ENCODE measurements around the gene TRAK1.

Gene TRAK1

DNA sequence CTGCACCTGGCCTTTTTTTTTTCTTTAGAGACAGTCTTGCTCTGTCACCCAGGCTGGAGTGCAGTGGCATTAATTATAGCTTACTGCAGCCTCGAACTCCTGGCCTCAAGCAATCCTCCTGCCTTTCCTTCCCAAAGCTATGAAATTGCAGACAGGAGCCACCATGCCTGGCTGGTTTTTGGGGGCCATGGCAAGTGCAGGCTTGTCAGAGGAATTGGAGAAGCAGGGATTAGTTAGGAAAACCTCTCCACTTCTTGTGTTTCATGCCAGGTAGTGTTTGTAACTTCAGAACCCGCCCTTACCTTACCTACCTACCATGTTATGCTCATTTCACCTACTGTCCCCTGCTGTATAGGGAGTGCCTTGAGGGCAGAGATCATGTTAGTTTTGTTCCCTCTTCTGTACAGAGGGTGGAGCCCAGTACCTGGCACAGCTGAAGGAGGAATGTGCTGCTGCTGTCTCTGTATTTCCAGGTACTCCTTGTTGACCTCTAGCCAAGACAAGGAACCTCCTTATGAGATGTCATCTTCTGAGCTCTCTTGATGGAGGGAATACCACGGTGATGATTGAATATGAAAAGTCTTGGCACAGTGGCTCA is 43.8 kb downstream of the TRAK1 start:
- TF ChIP-seq, protein P1, sequence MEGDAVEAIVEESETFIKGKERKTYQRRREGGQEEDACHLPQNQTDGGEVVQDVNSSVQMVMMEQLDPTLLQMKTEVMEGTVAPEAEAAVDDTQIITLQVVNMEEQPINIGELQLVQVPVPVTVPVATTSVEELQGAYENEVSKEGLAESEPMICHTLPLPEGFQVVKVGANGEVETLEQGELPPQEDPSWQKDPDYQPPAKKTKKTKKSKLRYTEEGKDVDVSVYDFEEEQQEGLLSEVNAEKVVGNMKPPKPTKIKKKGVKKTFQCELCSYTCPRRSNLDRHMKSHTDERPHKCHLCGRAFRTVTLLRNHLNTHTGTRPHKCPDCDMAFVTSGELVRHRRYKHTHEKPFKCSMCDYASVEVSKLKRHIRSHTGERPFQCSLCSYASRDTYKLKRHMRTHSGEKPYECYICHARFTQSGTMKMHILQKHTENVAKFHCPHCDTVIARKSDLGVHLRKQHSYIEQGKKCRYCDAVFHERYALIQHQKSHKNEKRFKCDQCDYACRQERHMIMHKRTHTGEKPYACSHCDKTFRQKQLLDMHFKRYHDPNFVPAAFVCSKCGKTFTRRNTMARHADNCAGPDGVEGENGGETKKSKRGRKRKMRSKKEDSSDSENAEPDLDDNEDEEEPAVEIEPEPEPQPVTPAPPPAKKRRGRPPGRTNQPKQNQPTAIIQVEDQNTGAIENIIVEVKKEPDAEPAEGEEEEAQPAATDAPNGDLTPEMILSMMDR (IDR thresholded peaks at IDR 0.05; ENCODE audit: borderline replicate concordance, insufficient read depth, low read depth, low read length): no peak
- H3K4me3 ChIP-seq (ENCODE audit: low read depth, low read length): no peak overlapping the region

DNA sequence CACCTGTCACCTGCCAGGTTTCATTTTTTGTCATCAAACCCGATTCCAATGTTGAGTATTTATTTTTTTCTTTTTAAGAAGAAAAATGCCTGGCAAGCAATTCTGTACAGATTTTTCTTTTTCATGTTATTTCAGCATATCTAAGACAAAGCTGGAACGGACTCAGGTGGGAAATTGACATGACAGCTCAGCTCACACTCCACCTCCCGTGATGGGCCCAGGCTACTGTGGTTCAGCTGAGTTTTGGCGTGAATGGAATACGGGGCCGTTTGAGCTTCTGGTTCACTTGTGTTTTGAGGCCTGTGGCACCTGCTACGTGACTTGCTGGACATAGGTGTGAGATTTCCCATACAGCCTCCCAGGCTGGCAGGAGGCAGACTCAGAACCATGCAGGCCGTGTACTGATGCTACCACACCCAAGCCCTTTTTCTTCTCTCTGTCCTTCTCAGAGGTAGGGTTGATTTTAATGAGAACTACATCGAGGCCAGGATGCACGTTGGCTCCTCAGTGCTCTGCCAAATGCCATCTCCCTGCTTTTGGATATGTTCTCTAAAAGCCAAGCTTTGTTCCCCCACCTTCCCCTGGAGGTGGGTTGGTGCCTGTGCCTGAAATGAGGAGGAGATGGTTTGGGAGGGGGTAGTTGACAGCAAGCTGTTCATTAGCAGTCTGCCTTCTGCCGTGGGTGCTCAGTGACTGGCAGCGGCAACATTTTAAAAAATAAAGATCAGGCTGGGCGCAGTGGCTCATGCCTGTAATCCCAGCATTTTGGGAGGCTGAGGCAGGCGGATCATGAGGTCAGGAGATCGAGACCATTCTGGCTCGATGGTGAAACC is 48.7 kb downstream of the TRAK1 start:
- H3K4me3 ChIP-seq (ENCODE audit: low read depth, low read length): no peak overlapping the region
- TF ChIP-seq, protein P1 (IDR thresholded peaks at IDR 0.05; ENCODE audit: borderline replicate concordance, insufficient read depth, low read depth, low read length): no peak

DNA sequence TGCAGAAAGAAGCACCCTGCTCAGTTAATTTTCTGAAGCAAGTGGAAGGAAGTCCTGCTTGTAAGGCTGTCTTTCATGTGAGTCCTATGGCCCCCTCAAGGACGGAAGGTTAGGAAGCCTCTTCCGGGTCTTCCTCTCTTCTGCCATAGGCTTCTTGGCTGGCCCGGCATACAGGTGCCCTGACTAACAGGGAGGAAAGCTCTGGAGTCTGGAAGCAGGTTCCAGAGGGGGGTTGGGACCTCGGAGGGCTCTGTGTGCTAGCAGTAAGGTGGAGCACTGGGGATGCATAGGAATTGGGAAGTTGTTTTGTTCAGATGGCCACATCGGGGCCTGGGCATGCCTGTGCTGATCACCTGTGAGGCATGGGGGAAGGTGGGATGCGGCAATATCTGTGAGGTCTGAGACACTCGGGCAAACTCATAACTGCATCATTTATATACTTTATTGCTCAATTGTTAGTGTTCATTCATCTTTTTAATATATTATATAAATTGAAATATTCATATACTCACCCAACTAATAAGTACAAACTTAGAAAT is 49.6 kb downstream of the TRAK1 start:
- TF ChIP-seq, protein P1 (IDR thresholded peaks at IDR 0.05; ENCODE audit: borderline replicate concordance, insufficient read depth, low read depth, low read length): no peak
- H3K4me3 ChIP-seq (ENCODE audit: low read depth, low read length): no peak overlapping the region

DNA sequence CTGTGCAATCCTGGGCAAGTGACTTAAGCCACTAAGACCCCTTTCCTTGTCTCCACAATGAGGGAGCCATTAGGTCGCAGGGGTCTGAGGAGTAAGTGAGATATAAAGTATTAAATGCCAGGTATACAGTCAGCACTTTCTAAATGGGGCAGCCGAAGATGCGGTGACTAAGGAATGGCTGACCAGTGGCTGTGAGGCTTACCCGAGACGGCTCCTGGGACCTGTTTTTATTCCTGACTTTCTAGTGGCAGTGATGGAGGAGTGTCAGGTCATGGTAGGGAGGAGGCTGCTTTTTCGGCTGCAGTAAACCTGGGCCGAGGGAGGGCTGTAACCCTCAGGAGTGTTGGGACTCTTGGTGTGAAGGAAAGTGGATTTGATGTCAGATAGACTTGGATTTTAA is 52.3 kb downstream of the TRAK1 start:
- TF ChIP-seq, protein P1 (IDR thresholded peaks at IDR 0.05; ENCODE audit: borderline replicate concordance, insufficient read depth, low read depth, low read length): no peak
- no peak overlapping the region for H3K4me3 ChIP-seq (ENCODE audit: low read depth, low read length)

DNA sequence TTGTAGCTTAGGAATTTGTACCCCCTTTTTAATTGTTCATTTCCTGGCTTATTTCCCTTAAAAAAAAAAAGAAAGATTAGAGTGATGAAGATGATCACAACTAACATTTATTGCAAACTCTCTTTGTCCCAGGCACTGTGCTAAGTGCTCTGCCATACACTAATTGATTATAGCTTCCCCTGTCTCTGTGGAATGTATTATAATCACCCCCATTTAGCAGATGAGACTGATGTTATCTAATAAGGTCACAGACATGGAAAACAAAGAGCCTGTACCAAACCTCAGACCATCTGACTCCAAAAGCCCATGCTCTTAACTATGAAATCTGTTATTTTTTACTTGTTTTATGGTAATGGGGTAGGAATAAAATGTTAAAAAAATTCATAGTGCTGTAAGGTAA is 53.1 kb downstream of the TRAK1 start:
- TF ChIP-seq, protein P1 (IDR thresholded peaks at IDR 0.05; ENCODE audit: borderline replicate concordance, insufficient read depth, low read depth, low read length): no peak
- no peak overlapping the region for H3K4me3 ChIP-seq (ENCODE audit: low read depth, low read length)

DNA sequence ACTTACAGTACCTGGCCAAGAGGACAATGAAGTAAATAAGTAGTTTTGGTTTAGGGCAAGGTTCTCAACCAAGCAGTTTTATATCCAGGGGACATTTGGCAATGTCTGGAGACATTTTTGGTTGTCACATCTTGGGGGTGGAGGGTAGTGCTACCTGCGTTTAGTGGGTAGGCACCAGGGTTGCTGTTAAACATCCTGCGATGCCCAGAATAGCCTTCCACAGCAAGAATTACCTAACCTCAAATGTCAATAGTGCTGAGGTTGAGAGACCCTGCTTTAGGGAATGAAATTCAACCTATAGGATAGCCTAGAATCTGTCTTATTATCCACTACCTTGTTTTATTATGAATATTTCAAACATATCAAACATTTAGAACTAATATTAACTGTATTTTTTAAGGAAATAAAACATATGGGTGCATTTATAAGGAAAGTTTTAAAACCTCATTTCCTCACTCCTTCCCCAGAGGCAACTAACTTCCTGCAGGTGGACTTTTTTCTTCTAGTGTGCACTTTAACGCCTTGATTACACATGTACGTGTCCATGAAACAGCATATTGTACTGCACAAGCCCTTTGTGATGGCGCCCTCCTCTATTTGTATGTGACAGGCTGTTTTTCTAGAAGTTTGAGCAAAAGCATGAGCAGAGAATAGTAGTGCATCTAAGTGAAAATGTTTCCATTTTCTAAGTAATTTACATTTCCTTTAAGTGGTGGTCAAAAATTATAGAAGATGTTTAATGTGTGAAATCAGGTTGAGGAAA is 57.1 kb downstream of the TRAK1 start:
- H3K4me3 ChIP-seq (ENCODE audit: low read depth, low read length): no peak overlapping the region
- TF ChIP-seq, protein P1 (IDR thresholded peaks at IDR 0.05; ENCODE audit: borderline replicate concordance, insufficient read depth, low read depth, low read length): no peak

All from GM12875 (cell line).